ENCODE data around the gene KLF13. TPM values are rescaled to one million over a fixed set of nuclear protein-coding genes. Genes with fewer than 3 reads are reported as not detected.
A peak's percentile ranks its signal among the peaks of the same experiment; 100 is the strongest.

The KLF13 gene
- total and polyA plus RNA-seq, 2 donors (not counting 1 experiment from before 2014, with no cell fraction given) = 39.6 to 42.9 TPM

DNA sequence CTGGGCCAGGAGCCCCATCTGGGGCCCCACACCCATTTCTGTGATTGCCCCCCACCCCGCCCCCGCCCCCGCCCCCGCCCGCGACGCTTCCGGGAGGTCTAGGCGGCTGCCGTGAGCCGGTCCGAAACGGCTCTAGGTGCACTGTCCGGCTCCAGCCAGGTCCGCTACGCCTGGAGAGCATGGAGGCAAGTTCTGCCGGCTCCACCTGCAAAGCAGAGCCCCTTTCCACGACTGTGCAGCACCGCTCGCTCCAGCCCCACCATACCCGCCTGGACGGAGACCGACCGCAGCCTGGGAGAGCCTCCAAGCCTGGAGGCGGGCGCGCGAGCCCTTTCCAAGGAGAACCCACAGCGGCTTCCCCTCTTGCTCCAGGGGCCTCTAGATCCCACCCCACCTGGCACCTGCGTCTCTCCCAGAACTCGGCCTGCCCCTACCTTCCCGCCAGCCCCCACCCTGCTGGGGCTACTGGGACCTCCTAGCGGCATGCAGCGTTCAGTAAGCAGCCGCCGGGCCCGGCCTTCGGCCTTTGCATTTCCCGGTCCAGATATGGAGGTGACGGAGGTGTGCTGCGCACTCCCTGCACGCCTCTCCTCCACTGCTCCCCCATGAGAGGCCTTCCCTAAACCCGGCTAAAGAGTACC, 66.2 kb downstream of the KLF13 start:
- Histone ChIP-seq H3K79me2 (ENCODE audit: control insufficient read depth, insufficient read depth, low read length) (no peaks in the 10 kb centered on the region), H3K9ac (ENCODE audit: insufficient read depth, low read length) (no peak overlapping the region), H3K27me3 (ENCODE audit: control insufficient read depth, insufficient read depth, low read length) (no peaks in the 10 kb centered on the region), H3K9me3 (ENCODE audit: control insufficient read depth, insufficient read depth, low read depth, low read length) (no peaks in the 10 kb centered on the region), H4K20me1 (ENCODE audit: control insufficient read depth, extremely low read depth, insufficient read depth, low read length) (no peaks in the 10 kb centered on the region), H2AFZ (ENCODE audit: low read length) (peak overlapping the region; percentile 49), H3K36me3 (ENCODE audit: control insufficient read depth, insufficient read depth, low read length) (no peaks in the 10 kb centered on the region), H3K4me1 (ENCODE audit: control insufficient read depth, extremely low read depth, insufficient read depth, low read length) (peaks cover 15% of the 10 kb centered on the region), H3K27ac (ENCODE audit: insufficient read depth, low read length) (no peak overlapping the region), H3K4me2 (ENCODE audit: extremely low read depth, insufficient read depth, low read length) (peak overlapping the region; percentile 85), H3K4me3 (replicated peaks in 1 of 4; ENCODE audit: control extremely low read depth in 1 of 4, insufficient read depth in 1 of 4, low read depth in 3 of 4, low read length in 4 of 4) (peak overlapping the region; percentile 41 to 73 (median 66))
- TF ChIP-seq, protein P1, sequence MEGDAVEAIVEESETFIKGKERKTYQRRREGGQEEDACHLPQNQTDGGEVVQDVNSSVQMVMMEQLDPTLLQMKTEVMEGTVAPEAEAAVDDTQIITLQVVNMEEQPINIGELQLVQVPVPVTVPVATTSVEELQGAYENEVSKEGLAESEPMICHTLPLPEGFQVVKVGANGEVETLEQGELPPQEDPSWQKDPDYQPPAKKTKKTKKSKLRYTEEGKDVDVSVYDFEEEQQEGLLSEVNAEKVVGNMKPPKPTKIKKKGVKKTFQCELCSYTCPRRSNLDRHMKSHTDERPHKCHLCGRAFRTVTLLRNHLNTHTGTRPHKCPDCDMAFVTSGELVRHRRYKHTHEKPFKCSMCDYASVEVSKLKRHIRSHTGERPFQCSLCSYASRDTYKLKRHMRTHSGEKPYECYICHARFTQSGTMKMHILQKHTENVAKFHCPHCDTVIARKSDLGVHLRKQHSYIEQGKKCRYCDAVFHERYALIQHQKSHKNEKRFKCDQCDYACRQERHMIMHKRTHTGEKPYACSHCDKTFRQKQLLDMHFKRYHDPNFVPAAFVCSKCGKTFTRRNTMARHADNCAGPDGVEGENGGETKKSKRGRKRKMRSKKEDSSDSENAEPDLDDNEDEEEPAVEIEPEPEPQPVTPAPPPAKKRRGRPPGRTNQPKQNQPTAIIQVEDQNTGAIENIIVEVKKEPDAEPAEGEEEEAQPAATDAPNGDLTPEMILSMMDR (conservative IDR thresholded peaks at IDR 0.05 in 1 of 2, IDR thresholded peaks at IDR 0.05 in 1 of 2; ENCODE audit: low read depth in 1 of 2, low read length in 2 of 2) = no peak
- no peak for TF ChIP-seq EZH2 (IDR thresholded peaks at IDR 0.05; ENCODE audit: low read length, missing control alignments)
- no peak for DNase-seq (ENCODE audit: low read depth in 2 of 2)

DNA sequence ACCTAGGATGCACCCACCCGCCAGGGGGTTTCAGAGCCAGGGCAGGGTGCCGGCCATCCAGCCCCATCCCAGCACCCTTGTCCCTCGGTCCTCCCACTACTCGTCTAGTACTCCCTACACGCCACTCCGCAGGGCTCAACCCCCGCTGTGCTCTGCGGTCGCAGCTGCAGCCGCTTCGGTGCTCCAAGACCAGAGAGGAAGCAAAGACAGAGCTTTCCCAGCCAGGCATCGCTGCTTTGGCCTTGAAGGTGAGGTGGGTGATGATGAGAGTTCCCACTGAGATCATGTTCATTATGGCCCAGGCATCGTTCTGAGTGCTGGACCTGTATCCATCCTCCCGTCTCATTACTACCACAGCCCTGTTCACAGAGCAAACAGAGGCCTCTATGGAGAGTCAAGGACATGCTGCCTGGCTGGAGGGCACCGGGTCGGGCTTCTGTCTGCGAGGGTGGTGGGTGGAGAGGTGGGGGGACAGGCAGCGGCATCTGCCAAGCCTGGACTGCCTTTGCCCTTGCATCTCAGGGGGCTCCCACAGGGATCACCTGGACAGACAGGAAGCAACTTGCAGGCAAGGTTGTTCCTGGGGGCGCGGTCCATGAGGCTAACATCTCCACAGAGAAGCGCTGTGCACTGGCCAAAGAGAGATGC, 66.9 kb downstream of the KLF13 start:
- Histone ChIP-seq H3K4me3 (replicated peaks in 1 of 4; ENCODE audit: control extremely low read depth in 1 of 4, insufficient read depth in 1 of 4, low read depth in 3 of 4, low read length in 4 of 4) (no peak overlapping the region), H3K27me3 (ENCODE audit: control insufficient read depth, insufficient read depth, low read length) (no peaks in the 10 kb centered on the region), H3K79me2 (ENCODE audit: control insufficient read depth, insufficient read depth, low read length) (no peaks in the 10 kb centered on the region), H3K4me2 (ENCODE audit: extremely low read depth, insufficient read depth, low read length) (no peak overlapping the region), H4K20me1 (ENCODE audit: control insufficient read depth, extremely low read depth, insufficient read depth, low read length) (no peaks in the 10 kb centered on the region), H3K4me1 (ENCODE audit: control insufficient read depth, extremely low read depth, insufficient read depth, low read length) (peaks cover 18% of the 10 kb centered on the region), H2AFZ (ENCODE audit: low read length) (no peak overlapping the region), H3K36me3 (ENCODE audit: control insufficient read depth, insufficient read depth, low read length) (no peaks in the 10 kb centered on the region), H3K27ac (ENCODE audit: insufficient read depth, low read length) (no peak overlapping the region), H3K9ac (ENCODE audit: insufficient read depth, low read length) (no peak overlapping the region), H3K9me3 (ENCODE audit: control insufficient read depth, insufficient read depth, low read depth, low read length) (no peaks in the 10 kb centered on the region)
- TF ChIP-seq, protein P1 (conservative IDR thresholded peaks at IDR 0.05 in 1 of 2, IDR thresholded peaks at IDR 0.05 in 1 of 2; ENCODE audit: low read depth in 1 of 2, low read length in 2 of 2) = no peak
- TF ChIP-seq EZH2 (IDR thresholded peaks at IDR 0.05; ENCODE audit: low read length, missing control alignments) = no peak
- DNase-seq (ENCODE audit: low read depth in 2 of 2) = no peak

DNA sequence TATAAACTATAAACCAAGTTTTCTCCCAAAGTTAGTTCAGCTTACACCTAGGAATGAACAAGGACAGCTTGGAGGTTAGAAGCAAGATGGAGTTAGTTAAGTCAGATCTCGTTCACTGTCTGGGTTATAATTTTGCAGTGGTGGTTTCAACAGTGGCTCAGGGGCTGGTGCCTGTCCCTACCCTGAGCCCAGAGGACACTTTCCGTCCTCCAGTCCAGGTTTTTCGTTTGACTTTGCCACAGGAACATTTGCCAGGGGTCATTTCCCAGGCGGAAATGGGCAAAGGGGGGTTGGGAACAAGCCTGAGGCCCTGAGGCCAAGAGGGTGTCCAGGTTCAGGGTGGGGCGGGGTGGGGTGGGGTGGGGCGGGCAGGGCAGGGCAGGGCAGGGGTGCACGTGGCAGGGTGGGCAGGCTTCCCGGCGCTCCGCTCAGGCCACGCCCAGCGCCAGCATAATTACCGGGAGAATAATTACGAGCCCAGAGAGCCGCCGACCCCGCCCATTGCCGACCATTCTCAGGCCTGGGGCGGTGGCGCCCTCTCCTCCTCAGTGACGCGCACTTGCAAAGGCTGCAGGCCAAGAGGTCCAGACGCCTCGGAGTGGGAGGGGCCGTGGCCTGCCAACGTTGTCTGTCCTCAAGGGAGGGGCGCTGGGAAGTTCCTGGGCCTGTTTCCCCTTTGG, 70.4 kb downstream of the KLF13 start:
- DNase-seq (ENCODE audit: low read depth in 2 of 2) = peak; percentile 68 to 89
- peak overlapping the region; percentile 70 for H2AFZ ChIP-seq (ENCODE audit: low read length)

More for the DNA sequence above, 70.4 kb downstream of the KLF13 start:
- H3K27me3 ChIP-seq (ENCODE audit: control insufficient read depth, insufficient read depth, low read length) = no peaks in the 10 kb centered on the region
- TF ChIP-seq, protein P1 (conservative IDR thresholded peaks at IDR 0.05 in 1 of 2, IDR thresholded peaks at IDR 0.05 in 1 of 2; ENCODE audit: low read depth in 1 of 2, low read length in 2 of 2) = no peak
- TF ChIP-seq EZH2 (IDR thresholded peaks at IDR 0.05; ENCODE audit: low read length, missing control alignments) = no peak
- peaks cover 23% of the 10 kb centered on the region for H3K4me1 ChIP-seq (ENCODE audit: control insufficient read depth, extremely low read depth, insufficient read depth, low read length)
- no peaks in the 10 kb centered on the region for H4K20me1 ChIP-seq (ENCODE audit: control insufficient read depth, extremely low read depth, insufficient read depth, low read length)
- no peaks in the 10 kb centered on the region for H3K9me3 ChIP-seq (ENCODE audit: control insufficient read depth, insufficient read depth, low read depth, low read length)
- H3K27ac ChIP-seq (ENCODE audit: insufficient read depth, low read length) = peak overlapping the region; percentile 83
- H3K4me2 ChIP-seq (ENCODE audit: extremely low read depth, insufficient read depth, low read length) = peak overlapping the region; percentile 71
- H3K9ac ChIP-seq (ENCODE audit: insufficient read depth, low read length) = peak overlapping the region; percentile 35
- no peak overlapping the region for H3K4me3 ChIP-seq (replicated peaks in 1 of 4; ENCODE audit: control extremely low read depth in 1 of 4, insufficient read depth in 1 of 4, low read depth in 3 of 4, low read length in 4 of 4)
- no peaks in the 10 kb centered on the region for H3K79me2 ChIP-seq (ENCODE audit: control insufficient read depth, insufficient read depth, low read length)
- H3K36me3 ChIP-seq (ENCODE audit: control insufficient read depth, insufficient read depth, low read length) = no peaks in the 10 kb centered on the region
